Panc1 (cell line): ENCODE results near the gene RRP7A.

Experiments used
- POLR2AphosphoS5 ChIP-seq: IDR thresholded peaks from 2 replicates; pipeline ENCODE4 v1.6.1; 2012; ENCODE audit warnings: mild to moderate bottlenecking, low read depth, low read length, moderate library complexity
- SIN3A ChIP-seq: IDR thresholded peaks from 2 replicates; pipeline ENCODE4 v1.6.1; 2012; ENCODE audit warnings: low read depth, mild to moderate bottlenecking, low read length, moderate library complexity, borderline replicate concordance; ENCODE audit not compliant: insufficient read depth
- TCF7L2 ChIP-seq: IDR thresholded peaks from 2 replicates; pipeline ENCODE4 v1.6.1; 2011; ENCODE audit warnings: mild to moderate bottlenecking, low read depth, low read length, inconsistent platforms
- TF ChIP-seq, protein P1 (sequence below), 2 experiments: IDR thresholded peaks; 2 replicates each; pipeline ENCODE4 v1.6.1; 2011 to 2012; ENCODE audit warnings: low read depth in 2 of 2, control low read depth in 1 of 2, low read length in 1 of 2, mild to moderate bottlenecking in 1 of 2, moderate library complexity in 1 of 2; ENCODE audit not compliant: insufficient read depth in 1 of 2
- TF ChIP-seq, protein P2 (sequence below): fragments of 450-650 bp; IDR thresholded peaks from 2 replicates; pipeline ENCODE4 v1.5.1; 2017; ENCODE audit warnings: mild to moderate bottlenecking

DNA sequence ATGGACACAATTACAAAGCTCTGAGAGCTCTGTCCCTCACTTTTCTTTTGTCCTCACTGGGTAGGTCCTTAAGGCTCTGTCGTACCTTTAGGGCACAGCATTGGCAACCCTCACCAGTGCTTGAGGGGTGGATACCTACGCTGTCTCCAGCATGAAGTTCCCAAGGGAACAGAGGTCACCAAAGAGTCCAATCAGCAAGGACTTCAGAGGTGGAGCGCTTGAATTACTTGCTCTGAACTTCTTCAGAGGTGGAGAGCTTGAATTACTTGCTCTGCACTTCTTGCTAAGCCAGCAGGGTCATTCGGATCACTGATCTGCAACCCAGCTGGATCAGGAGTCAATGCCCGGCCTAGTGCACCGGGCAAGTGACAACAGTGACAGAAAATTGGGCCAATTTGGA is 35.1 kb downstream of the RRP7A start:
- TF ChIP-seq, protein P1, sequence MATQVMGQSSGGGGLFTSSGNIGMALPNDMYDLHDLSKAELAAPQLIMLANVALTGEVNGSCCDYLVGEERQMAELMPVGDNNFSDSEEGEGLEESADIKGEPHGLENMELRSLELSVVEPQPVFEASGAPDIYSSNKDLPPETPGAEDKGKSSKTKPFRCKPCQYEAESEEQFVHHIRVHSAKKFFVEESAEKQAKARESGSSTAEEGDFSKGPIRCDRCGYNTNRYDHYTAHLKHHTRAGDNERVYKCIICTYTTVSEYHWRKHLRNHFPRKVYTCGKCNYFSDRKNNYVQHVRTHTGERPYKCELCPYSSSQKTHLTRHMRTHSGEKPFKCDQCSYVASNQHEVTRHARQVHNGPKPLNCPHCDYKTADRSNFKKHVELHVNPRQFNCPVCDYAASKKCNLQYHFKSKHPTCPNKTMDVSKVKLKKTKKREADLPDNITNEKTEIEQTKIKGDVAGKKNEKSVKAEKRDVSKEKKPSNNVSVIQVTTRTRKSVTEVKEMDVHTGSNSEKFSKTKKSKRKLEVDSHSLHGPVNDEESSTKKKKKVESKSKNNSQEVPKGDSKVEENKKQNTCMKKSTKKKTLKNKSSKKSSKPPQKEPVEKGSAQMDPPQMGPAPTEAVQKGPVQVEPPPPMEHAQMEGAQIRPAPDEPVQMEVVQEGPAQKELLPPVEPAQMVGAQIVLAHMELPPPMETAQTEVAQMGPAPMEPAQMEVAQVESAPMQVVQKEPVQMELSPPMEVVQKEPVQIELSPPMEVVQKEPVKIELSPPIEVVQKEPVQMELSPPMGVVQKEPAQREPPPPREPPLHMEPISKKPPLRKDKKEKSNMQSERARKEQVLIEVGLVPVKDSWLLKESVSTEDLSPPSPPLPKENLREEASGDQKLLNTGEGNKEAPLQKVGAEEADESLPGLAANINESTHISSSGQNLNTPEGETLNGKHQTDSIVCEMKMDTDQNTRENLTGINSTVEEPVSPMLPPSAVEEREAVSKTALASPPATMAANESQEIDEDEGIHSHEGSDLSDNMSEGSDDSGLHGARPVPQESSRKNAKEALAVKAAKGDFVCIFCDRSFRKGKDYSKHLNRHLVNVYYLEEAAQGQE (IDR thresholded peaks at IDR 0.05; ENCODE audit: insufficient read depth in 1 of 2, low read depth in 2 of 2, low read length in 1 of 2) = no peak
- TF ChIP-seq, protein P2, sequence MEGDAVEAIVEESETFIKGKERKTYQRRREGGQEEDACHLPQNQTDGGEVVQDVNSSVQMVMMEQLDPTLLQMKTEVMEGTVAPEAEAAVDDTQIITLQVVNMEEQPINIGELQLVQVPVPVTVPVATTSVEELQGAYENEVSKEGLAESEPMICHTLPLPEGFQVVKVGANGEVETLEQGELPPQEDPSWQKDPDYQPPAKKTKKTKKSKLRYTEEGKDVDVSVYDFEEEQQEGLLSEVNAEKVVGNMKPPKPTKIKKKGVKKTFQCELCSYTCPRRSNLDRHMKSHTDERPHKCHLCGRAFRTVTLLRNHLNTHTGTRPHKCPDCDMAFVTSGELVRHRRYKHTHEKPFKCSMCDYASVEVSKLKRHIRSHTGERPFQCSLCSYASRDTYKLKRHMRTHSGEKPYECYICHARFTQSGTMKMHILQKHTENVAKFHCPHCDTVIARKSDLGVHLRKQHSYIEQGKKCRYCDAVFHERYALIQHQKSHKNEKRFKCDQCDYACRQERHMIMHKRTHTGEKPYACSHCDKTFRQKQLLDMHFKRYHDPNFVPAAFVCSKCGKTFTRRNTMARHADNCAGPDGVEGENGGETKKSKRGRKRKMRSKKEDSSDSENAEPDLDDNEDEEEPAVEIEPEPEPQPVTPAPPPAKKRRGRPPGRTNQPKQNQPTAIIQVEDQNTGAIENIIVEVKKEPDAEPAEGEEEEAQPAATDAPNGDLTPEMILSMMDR = no peak
- TF ChIP-seq POLR2AphosphoS5 (no peak), SIN3A (no peak), TCF7L2 (no peak)
